Heart left ventricle (tissue), 16 donors: ENCODE data around the gene GALNT14. TPM values are rescaled to one million over a fixed set of nuclear protein-coding genes. Genes with fewer than 3 reads are reported as not detected.

Experiments
- ATAC-seq, 4 donors: fragments of 200-7000 bp; cut with Tn5 transposase; one replicate each; pipeline ENCODE4 v1.9.1; 2020 to 2022; ENCODE audit warnings: moderate library complexity in 4 of 4, mild to moderate bottlenecking in 3 of 4, moderate number of reproducible peaks in 1 of 4
- DNase-seq, 5 donors: peaks; one replicate each; pipeline ENCODE4 v3.0.0-alpha.2; 2020
- H3K27ac ChIP-seq, 12 donors: fragments of 200-600 bp; sonication (generic) in 4 of 12; one replicate each; pipeline versions ENCODE4 v1.5.0 to v1.8.0; 2016 to 2022; ENCODE audit warnings: mild to moderate bottlenecking in 2 of 12
- H3K27me3 ChIP-seq, 9 donors: fragments of 200-600 bp; sonication (generic) in 2 of 9; one replicate each; pipeline versions ENCODE4 v1.5.1 to v1.8.0; 2016 to 2022; ENCODE audit warnings: mild to moderate bottlenecking in 3 of 9
- H3K36me3 ChIP-seq, 9 donors: fragments of 200-600 bp; sonication (generic) in 2 of 9; one replicate each; pipeline versions ENCODE4 v1.5.0 to v1.8.0; 2018 to 2022; ENCODE audit warnings: mild to moderate bottlenecking in 2 of 9
- H3K4me1 ChIP-seq, 12 donors: fragments of 200-600 bp; sonication (generic) in 4 of 12; one replicate each; pipeline versions ENCODE4 v1.5.0 to v1.8.0; 2016 to 2022; ENCODE audit warnings: mild to moderate bottlenecking in 3 of 12
- H3K4me3 ChIP-seq, 12 donors: fragments of 200-600 bp; sonication (generic) in 4 of 12; one replicate each; pipeline versions ENCODE4 v1.5.0 to v1.8.0; 2017 to 2022; ENCODE audit warnings: mild to moderate bottlenecking in 9 of 12, moderate library complexity in 4 of 12
- H3K9me3 ChIP-seq, 12 donors: fragments of 200-600 bp; sonication (generic) in 4 of 12; one replicate each; pipeline versions ENCODE4 v1.5.0 to v1.8.0; 2016 to 2022; ENCODE audit warnings: mild to moderate bottlenecking in 1 of 12
- POLR2A ChIP-seq, 2 donors: fragments of 450-650 bp; IDR thresholded peaks; one replicate each; pipeline ENCODE4 v1.6.1; 2017; ENCODE audit warnings: antibody characterized with exemption in 2 of 2, mild to moderate bottlenecking in 2 of 2, moderate library complexity in 2 of 2
- WGBS, 4 donors: extraction: QIAGEN DNeasy Blood & Tissue Kit in 2 of 4; methylation state at CpG; one replicate each; pipeline versions ENCODE4 v1.1.5 to v1.1.7; 2013 to 2018; 5-methylcytosine and 5-hydroxymethylcytosine counted together
- intact Hi-C, 10 donors: fragments of 100-400 bp; cut with DNase I; formaldehyde crosslinking; loops; one replicate each; pipeline versions ENCODE4 v1.11.1 to v1.14.2; 2022
- polyA plus RNA-seq, 2 donors: library from polyadenylated mRNA; stranded (reverse); fragments of 200-250 nt; gene quantifications; one replicate each; pipeline ENCODE4 v1.2.3, GENCODE V29; 2013
- total RNA-seq, 9 donors: library from RNA; depleted of rRNA in 2 of 9; stranded (reverse); fragments of >200 nt in 2 of 9; fragmentation: NEBNext Ultra II Directional in 3 of 9; extraction: Animal tissue kit (Norgen Biotek cat#: 25700) in 3 of 9; gene quantifications; one replicate each; pipeline versions ENCODE4 v1.1.0 to v1.2.4, GENCODE V29; 2016 to 2023
- TF ChIP-seq, protein P1 (sequence below), 12 donors: fragments of 200-600 bp; sonication (generic) in 4 of 12; IDR thresholded peaks; one replicate each; pipeline versions ENCODE4 v1.5.0 to v1.8.0; 2018 to 2022; ENCODE audit warnings: antibody characterized with exemption in 12 of 12, mild to moderate bottlenecking in 5 of 12
- donor health status: ischemic (EF 13 %, LVEDD 7.1; RV severe dilation, severe dysfunction).
- donor health status: healthy with polysubstance abuse.
- donor health status: DM: no; HTN: yes; CAD: no.
- donor health status: DM: no; HTN: no; CAD: no.
- donor health status: ischemic (EF 25% LVEDD 6.9; RV normal size, moderate dysfunction).
- donor health status: ischemic (EF 25% LVEDD 5.7; RV mildly dilated, moderate dysfunction).
- donor health status: healthy.
- donor health status: DM: yes; HTN: yes; CAD: no.
- donor health status: ischemic (EF 35%, LVEDD 5.7; RV mildly dilated, moderate dysfunction).
- donor health status: nonischemic (EF 11% LVEDD 7.7; RV severe dilation, severe dysfunction).
- donor health status: DM: yes; HTN: yes; CAD: no.
- donor health status: PGD.
- donor health status: ischemic (EF 29% LVEDD 5.4; RV normal size, mild dysfunction).
- donor health status: nonischemic (EF 23%, LVEDD 6.1; RV moderate dilation, normal function).

Gene GALNT14
- total and polyA plus RNA-seq, 11 donors: 0.29 to 2.4 (median 1.0) TPM; not detected in 2

DNA sequence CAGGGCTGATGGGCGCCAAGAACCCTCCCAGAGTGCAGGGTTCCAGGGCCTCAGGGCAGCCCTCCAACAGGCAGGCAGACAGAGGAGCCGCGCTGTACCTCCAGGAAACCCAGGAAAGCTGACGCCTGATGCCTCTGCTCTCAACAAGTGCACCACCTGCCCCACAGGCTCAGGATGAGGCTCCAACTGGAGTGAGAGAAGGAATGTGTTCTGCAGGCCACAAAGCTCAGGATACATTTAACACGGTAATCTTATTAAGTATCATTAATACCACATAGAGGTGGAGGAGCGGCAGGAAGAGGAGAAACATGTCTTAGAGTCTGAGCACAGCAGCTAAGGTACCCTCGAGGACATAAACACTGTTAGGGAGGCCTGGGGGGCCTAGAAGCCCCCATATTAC is 175.1 kb downstream of the GALNT14 start:
- 79 to 83% (median 79%) methylated on average over 5 to 7 of the region's 7 CpGs for WGBS, 4 donors
- H3K9me3 ChIP-seq: no peaks in the 10 kb centered on the region
- ATAC-seq: no peak
- DNase-seq: no peak
- TF ChIP-seq POLR2A (IDR thresholded peaks at IDR 0.05): no peak
- TF ChIP-seq, protein P1, sequence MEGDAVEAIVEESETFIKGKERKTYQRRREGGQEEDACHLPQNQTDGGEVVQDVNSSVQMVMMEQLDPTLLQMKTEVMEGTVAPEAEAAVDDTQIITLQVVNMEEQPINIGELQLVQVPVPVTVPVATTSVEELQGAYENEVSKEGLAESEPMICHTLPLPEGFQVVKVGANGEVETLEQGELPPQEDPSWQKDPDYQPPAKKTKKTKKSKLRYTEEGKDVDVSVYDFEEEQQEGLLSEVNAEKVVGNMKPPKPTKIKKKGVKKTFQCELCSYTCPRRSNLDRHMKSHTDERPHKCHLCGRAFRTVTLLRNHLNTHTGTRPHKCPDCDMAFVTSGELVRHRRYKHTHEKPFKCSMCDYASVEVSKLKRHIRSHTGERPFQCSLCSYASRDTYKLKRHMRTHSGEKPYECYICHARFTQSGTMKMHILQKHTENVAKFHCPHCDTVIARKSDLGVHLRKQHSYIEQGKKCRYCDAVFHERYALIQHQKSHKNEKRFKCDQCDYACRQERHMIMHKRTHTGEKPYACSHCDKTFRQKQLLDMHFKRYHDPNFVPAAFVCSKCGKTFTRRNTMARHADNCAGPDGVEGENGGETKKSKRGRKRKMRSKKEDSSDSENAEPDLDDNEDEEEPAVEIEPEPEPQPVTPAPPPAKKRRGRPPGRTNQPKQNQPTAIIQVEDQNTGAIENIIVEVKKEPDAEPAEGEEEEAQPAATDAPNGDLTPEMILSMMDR (IDR thresholded peaks at IDR 0.05): no peak
- no peaks in the 10 kb centered on the region for H3K4me1 ChIP-seq
- H3K27me3 ChIP-seq: no peaks in the 10 kb centered on the region
- H3K27ac ChIP-seq: no peak overlapping the region
- intact Hi-C loops: no loop called here
- no peak overlapping the region for H3K4me3 ChIP-seq
- no peaks in the 10 kb centered on the region for H3K36me3 ChIP-seq

DNA sequence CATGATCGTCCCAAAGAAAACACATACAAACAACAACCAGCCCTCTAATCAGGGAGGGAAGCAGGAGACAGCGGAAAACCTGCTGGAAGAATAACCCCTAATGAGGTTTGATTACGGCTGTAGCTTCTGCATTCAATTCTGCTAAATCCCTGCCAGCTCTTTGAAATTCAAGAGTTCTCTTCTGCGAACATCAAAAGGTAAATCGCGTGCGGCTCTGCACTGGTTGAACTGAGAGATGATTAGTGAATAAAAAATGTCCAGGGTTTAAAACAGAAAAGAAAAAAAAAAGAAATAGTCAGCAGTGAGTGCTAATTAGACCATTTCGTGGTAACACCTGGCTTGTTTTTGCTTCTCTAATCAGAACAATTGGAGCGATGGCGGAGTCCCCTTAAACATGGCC is 178.0 kb downstream of the GALNT14 start:
- no peak for DNase-seq
- H3K36me3 ChIP-seq: no peaks in the 10 kb centered on the region
- H3K4me3 ChIP-seq: no peak overlapping the region
- WGBS, 4 donors: 89 to 92% (median 90%) methylated on average over 10 of the region's 10 CpGs
- no peak for TF ChIP-seq POLR2A (IDR thresholded peaks at IDR 0.05)
- TF ChIP-seq, protein P1 (IDR thresholded peaks at IDR 0.05): no peak
- no peak for ATAC-seq
- no peaks in the 10 kb centered on the region for H3K4me1 ChIP-seq
- intact Hi-C loops: no loop called here
- no peaks in the 10 kb centered on the region for H3K27me3 ChIP-seq
- H3K27ac ChIP-seq: no peak overlapping the region
- no peaks in the 10 kb centered on the region for H3K9me3 ChIP-seq

DNA sequence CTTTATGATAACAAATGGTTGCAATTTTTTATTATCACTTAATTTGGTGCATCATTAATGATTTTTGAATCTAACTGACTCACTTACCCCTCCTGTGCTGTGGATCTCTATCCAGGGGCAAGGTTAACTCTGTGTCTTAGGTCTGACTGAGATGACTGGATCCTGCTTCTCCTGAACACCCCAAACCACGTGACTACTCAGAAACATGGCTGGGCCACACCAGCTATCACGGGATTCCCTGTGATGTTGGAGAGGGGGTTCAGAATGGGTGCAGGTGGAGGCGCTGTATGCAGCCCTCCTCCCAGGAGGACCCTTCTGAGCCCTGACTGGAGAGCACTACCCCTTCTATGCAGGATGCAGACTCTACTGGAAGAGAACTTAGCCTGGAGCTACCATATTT is 178.6 kb downstream of the GALNT14 start:
- Histone ChIP-seq H3K4me3 (no peak overlapping the region), H3K9me3 (no peaks in the 10 kb centered on the region), H3K27ac (no peak overlapping the region), H3K36me3 (no peaks in the 10 kb centered on the region), H3K4me1 (no peaks in the 10 kb centered on the region), H3K27me3 (no peaks in the 10 kb centered on the region)
- 88 to 93% (median 91%) methylated on average over 3 of the region's 3 CpGs for WGBS, 4 donors
- ATAC-seq: no peak
- intact Hi-C loops: no loop called here
- DNase-seq: no peak
- TF ChIP-seq, protein P1 (IDR thresholded peaks at IDR 0.05): no peak
- TF ChIP-seq POLR2A (IDR thresholded peaks at IDR 0.05): no peak

DNA sequence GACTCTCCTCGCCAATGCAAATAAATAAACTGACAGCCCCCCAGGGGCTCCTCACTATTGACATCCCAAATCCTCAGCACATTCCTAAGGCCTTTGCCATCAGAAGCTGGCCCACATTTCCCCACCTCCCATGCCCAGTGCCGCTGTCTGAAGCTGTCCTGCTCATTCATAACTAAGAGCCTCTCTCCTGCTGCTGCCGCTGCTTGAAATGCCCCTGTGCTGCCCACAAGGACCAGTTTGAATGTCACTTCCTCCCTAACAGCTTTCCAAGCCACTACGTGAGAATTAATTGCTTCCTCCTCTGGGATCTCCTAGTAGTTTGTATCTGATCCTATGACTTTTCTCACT is 179.3 kb downstream of the GALNT14 start:
- Histone ChIP-seq H3K4me1 (no peaks in the 10 kb centered on the region), H3K27ac (no peak overlapping the region), H3K4me3 (no peak overlapping the region), H3K36me3 (no peaks in the 10 kb centered on the region), H3K27me3 (no peaks in the 10 kb centered on the region), H3K9me3 (no peaks in the 10 kb centered on the region)
- 52 to 65% (median 60%) methylated on average over 4 of the region's 4 CpGs for WGBS, 4 donors
- intact Hi-C loops: no loop called here
- no peak for ATAC-seq
- TF ChIP-seq, protein P1 (IDR thresholded peaks at IDR 0.05): no peak
- TF ChIP-seq POLR2A (IDR thresholded peaks at IDR 0.05): no peak
- DNase-seq: no peak
